ENCODE measurements around the gene ANO2.

GRCh38 chr12:5660238-5660637, 284.8 kb downstream of the ANO2 start:
- TF ChIP-seq CTCF (IDR thresholded peaks at IDR 0.05; ENCODE audit: low read depth, low read length, poor library complexity, severe bottlenecking), result no peak
- no peak for TF ChIP-seq EZH2phosphoT487 (IDR thresholded peaks at IDR 0.05; ENCODE audit: borderline replicate concordance, low read length)

Data from DOHH2 (cell line).